RCC 7860 (cell line): ENCODE data around the gene LTBP1.

Experiments
- DNase-seq: peaks from one replicate; pipeline ENCODE4 v3.0.0-alpha.2; 2015; ENCODE audit warnings: low spot score
- FAIRE-seq: peaks from 2 replicates; lab custom pipeline; 2012; peaks lifted over from hg19 to GRCh38; lab: Jason Lieb, UNC

The LTBP1 gene

DNA sequence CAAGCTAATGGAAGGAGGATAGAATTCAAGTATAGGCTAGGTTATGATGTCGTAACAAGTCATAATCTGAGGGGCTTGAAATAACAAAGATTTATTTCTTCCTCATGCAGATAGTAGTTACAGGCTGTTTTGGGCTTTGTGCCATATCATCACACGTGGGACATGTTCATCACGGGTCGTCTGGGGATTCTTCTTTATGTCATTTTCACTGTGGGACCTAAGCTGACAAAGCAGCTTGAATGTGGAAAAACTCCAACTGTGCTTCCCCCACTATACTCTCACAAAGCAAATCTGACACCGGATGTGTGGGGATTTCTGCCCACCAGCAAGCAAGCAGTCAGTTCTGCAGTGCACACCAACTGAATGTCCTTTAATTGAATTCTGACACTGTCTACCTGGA lies 124.8 kb downstream of the LTBP1 start:
- FAIRE-seq, result no peak
- DNase-seq, result no peak

DNA sequence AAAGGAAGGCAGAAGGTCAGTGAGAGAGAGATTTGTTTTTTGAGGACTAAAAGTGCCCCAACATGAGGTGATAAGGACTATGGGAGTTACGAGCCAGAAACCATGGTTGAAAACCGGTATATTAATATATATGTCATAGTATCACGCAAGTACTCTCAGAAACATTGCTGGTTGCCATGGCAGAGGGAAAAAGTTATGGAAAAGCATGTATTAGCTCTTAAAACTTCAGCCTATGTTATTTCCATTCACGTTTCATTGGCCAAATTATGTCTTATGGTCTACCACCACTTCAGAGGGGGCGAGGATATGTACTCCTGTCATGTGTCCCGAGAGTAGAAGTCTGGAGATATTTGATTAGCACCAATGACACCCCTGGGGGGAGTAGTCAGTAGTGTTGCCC lies 125.9 kb downstream of the LTBP1 start:
- DNase-seq (no peak), FAIRE-seq (no peak)

DNA sequence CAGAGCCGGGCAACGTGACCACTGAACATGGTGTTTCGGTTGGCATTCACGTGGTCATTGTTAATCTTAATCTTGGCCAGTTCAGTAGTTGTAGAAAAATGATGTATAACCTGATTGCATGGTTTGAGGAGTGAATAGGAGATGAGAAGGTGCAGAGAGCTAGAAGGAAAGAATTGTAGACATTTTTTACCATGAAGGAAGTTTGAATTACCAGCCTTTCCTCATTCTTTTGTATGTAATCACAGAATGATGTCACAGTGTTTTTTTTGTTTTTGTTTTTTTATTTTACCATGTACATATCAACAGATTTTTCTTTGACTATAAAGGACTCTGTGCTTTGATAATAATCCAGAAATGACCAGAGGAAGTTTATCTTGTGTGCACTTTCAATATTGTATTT lies 126.3 kb downstream of the LTBP1 start:
- no peak for FAIRE-seq
- DNase-seq, result no peak

DNA sequence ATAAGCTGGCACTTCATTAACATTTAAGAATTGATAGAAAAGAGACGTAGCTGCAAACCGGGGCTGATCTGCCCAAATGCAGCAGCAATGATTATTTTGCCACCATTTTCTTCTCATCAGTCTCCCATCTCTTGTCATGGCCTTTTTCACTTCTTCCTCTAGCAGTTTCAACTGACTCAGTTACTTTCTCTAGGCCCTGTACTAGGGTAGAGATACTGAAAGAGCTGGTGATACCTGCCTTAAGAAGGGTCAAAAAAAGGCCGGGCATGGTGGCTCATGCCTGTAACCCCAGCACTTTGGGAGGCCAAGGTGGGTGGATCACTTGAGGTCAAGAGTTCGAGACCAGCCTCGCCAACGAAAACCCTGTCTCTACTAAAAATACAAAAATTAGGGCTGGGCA lies 127.4 kb downstream of the LTBP1 start:
- no peak for FAIRE-seq
- no peak for DNase-seq

DNA sequence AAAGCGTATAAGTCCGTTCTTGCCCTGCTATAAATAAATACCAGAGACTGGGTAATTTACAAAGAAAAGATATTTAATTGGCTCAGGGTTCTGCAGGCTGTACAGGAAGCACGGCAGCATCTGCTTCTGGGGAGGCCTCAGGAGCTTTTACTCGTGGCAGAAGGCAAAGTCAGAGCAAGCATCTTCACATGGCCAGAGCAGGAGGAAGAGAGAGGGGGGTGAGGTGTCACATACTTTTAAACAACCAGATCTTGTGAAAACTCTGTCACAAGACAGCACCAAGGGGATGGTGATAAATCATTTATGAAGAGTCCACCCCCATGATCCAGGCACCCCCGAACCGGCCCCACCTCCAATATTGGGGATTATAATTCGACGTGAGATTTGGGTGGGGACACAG lies 130.6 kb downstream of the LTBP1 start:
- no peak for DNase-seq
- FAIRE-seq, result no peak

DNA sequence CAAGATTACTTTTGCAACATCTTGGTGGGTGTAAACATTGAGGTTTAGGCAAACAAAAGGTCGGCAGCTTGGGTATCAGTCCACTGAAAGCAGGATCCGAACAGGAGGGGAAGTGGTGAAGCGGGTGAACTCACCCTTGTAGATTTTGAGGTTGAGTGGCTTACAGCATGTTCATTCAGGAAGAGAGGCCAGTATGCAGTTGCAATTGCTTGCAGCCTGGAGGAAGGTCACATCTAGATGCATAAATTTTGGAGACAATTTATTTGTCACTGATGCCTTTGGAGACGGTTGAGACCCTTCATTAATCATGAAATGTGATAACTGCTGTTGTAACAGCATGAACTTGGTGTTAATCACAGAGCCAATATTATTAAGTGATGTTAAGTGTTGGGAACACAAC lies 131.1 kb downstream of the LTBP1 start:
- FAIRE-seq, result no peak
- no peak for DNase-seq

DNA sequence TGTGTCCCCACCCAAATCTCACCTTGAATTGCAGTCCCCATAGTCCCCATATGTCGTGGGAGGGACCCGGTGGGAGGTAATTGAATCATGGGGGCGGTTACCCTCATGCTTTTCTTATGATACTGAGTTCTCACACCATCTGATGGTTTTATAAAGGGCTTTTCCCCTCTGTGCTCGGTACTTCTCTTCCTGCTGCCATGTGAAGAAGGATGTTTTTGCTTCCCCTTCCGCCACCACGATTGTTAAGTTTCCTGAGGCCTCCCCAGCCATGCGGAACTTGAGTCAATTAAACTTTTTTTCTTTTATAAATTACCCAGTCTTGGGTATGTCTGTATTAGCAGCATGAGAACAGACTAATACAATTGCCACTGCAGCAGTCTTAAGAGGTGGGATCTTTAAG lies 134.9 kb downstream of the LTBP1 start:
- no peak for FAIRE-seq
- no peak for DNase-seq

DNA sequence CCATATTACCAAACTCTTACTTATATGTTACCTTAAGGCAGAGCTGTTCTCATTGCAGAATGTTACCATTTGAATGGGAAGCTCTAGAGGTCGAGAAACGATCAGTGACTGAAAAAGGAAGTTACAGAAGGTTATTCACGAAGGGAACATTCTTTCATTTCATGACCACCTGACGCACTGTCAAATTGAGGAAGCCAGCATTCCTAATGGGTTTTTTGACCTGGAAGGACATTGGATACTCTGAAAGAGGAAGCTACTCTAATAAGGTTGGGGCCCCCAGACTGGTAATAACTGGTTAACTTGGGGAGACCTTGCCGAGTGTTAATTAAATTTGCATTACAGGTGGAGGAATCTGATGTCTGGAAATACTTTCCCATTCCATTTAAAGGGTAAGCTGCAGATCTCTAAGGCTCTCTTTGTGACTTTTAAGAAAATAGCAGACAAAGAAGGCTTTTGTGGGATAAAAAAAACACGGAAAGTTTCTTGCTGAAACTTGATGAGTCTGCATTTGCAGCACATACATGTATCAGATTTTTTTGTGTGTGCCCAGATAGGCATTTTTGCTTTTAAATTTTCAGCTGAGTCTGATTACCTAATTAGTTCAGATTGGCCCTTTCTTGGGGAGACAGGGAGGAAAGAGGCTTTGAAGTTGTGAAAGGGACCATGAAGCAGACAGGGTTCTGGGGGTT lies 137.1 kb downstream of the LTBP1 start:
- no peak for DNase-seq

DNA sequence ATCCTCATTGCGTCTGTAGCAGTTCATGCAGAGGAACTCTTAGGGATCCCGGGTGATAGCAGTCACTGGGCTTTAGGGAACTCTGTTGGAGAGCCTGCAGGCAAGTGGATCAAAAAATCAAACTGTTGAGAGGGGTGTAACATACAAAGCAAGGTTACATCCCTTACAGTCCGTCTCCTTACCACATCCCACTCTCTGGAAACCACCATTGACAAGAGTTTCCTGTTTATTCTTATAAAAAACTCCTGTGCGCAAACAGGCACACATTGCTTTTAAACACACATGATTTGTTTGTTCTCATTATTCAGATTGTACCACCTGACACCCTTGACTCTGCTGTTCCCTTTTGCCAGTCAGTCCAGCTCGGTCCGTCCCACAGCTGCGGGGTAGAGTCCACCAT lies 137.7 kb downstream of the LTBP1 start:
- DNase-seq (no peak), FAIRE-seq (no peak)

More for the DNA sequence above, 137.1 kb downstream of the LTBP1 start:
- no peak for FAIRE-seq

DNA sequence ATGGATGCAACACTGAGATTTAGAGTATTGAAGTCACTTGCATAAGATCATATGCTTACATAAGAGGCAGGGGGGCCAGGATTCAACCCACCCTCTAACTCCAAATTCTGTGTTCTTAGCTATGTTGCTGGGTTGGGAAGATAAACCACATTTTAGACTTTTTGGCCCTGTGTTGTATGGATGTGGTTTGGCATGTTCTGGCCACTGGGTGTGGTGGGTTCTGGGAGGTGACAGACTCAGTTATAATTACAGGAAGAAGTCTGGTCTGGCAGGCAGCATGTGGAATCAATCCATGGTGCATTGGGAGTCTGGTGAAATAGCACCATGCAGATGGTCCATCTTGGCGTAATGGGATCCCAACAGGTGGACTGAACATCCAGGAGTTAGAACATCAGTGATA lies 138.9 kb downstream of the LTBP1 start:
- DNase-seq (no peak), FAIRE-seq (no peak)

DNA sequence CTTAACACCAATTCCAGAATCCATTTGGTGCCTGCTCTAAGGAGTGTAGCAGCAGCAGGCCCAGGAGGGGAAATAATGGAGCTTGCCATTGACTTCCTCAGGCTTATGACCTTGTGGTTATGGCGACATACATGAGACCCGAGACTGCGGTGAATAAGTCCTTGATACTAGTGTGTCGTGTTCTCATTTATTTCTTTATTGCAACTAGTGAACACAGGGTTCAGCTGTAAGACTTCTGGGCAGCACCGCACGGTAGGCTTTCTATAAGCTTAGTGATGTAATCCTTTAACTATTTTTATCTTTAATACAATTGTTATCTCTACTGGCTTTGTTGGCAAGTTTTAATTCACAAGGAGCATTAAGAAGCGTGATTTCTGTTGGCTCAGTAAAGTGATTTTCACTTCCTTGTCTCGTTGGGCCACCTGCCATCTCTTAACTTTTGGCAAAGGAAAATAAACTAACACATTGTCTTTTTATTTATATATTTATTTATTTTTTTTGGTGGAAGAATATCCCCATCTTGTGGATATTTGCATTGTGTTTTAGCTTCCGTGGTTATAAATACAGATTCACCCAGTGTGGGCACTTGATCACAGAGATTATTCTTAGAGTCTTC lies 139.8 kb downstream of the LTBP1 start:
- DNase-seq (no peak), FAIRE-seq (no peak)

DNA sequence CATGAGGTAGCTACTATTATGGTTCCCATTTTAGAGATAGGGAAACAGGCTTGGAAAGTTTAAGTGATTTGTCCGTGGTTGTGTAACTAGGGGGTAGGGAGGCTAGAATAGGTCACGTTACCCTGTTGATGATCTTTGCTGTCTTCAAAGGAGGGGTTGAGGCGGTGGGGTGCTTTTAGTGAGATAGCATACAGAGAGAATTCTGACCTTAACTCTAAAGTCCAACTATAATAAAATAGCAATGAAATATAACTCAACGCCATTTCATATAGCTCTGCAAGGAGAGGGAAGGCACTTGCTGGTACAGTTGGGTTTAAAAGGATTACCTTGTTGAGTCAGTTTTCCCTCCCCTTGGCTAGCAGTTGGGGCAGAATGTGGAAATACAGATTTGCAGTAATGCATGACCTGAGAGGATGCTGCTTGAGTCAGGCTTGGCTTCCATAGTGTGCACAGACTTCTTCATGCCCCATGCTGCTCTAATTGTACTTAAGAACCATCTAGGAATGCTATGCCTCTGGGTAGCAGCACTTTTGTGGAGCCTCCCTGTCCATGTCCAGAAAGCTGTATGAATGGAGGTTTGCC lies 143.9 kb downstream of the LTBP1 start:
- DNase-seq (no peak), FAIRE-seq (no peak)

DNA sequence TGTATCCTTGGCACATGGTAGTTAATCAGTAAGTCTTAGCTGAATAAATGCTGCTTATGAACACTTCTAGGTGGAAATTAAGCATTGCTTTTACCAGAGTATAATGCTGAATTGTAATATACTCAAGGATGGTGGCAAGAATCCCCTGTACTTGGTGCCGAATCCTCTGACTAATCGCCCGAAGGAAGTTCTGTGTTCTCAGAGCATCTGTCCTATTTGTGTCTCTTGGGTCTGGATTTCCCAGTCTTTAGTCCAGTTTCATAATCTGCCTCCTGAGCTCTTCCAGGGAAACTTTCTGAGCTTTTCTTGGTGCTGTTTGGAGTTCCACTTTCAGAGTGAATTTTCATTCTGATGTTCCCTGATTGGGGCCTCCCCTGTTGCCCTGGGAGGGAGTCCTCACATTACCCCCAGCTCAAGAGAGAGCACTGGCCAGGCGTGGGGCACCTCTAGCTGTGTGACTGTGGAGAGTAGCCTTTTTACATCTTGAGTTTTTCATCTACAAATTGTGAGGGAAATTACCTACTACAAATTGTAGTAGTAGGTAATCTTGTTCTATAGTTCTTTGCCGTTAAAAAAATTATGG lies 144.9 kb downstream of the LTBP1 start:
- DNase-seq (no peak), FAIRE-seq (no peak)

DNA sequence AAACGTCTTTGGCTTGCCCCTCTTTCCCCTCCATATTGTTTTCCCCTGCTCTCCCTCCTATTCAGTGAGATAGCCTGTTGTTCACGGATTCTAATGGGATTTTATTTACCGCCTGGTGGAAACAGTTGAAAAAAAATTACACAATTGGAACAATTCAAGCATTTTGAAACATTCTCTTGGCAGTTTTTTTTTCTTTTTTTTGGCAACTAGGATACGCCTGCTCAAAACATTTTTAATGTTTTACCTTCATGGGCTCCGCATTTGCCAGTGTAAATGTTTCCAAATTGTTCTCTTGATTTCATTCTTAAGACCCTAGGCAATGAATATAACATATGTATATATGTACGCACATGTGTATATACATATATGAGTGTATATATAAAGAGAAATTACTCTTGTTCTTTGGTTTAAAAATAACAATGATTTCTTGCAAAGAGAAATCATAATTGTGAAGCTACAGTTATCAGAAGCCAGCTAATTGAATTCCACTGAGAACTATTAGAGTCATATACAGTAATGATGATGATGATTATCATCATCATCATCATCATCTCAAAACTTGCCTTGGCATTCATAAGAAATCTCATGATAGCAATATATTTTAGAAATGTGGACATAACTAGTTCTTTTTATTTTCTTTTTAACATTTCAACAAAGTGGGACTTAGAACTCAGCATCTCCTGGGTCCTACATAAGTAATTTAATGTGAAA lies 146.7 kb downstream of the LTBP1 start:
- DNase-seq (no peak), FAIRE-seq (no peak)

DNA sequence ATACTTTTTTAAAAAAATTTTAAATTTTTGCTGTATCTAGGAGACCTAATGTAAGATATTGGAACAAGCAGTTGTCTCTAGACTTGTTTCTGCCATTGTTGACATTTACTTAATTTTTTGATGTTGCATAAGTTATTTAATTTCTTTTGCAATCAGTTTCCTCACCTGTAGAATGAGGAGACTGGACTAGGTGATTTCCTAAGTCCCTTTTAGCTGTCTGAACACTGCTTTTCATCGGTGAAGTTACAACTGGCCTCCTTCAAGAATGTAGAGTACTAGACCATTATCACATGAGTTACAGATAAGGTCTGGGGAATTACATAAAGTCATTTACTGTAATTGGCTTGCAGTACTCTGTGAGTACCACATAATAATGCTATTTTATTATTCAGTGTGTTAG lies 147.6 kb downstream of the LTBP1 start:
- FAIRE-seq, result no peak

DNA sequence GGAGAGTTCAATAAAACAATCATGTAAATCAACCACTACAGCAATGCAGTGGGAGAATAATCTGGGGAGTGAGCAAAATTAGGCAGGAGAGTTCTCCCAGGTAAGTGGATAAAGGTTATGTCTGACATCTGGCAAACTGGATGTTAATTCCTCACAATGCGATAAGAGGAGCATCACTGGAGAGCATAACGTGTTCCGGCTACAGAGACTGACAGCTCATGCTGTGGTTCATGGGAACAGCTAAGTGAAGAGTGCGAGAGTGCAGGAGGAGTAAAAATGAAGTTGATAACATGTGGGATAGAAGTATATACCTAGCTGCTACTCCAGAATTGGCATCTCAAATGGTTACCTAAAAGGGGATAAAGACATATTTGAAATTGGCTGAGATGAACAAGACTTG lies 153.2 kb downstream of the LTBP1 start:
- DNase-seq (no peak), FAIRE-seq (no peak)

More for the DNA sequence above, 147.6 kb downstream of the LTBP1 start:
- no peak for DNase-seq

DNA sequence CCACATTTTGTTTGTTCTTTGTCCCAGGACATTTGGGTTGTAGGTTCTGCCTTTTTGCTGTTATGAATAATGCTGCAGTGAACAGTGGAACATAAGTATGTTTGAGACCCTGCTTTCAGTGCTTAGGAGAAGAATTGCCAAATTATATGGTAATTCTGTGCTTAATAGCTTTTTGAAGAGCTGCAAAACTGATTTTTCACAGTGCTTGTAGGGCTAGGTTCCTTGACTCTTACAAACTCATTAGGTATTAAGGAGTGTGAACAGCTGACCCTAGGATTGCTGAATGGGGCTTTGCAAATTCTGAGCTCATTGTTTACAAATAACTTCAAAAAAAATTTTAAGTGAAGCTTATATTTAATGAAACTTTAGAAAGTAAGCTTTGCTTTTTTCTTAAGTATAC lies 154.2 kb downstream of the LTBP1 start:
- FAIRE-seq (no peak), DNase-seq (no peak)

DNA sequence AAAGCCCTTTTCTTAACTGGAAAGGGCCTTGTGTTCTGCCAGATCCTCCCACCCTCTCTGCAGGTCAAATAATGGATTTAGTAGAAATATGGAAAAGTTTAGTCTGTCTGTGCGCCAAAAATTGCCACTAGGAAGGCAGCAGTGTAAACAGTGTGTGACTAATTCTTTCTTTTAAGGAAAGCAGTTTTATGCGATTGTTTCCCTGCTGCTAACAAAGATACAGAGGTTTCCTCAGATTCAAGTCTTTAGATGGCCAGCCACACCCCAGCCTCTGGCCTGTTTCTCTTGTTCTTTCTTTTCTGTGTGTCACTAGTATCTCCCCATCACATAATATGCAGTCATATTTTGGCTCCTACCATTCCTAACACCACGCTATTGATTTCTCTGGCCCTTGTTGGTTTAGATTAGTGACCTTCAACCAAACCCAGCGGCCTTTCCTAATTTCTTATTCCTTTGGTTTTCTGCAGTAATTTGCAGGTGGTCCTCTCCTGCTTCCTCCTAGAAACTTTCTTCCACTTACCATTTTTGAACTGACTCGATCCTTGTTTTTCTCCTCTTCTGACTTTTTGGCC lies 157.4 kb downstream of the LTBP1 start:
- no peak for DNase-seq
- no peak for FAIRE-seq

DNA sequence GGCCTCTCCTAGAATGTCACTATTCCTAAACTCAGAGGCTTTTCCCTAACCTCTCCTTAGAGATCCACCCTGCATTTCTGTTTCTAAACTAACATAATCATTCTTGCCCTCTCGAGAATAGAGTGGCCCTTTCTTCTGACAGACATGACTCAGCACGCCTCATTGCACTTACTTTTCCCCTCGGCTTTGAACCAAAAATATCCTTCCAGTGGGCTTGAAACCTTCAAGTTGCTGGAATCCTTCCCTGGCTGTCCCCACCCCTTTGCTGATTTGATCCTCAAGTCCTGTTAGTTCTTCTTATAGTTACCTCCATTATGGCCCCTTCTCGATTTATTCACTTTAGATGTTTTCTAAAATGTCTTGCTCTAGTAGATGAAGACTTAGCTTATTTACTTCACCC lies 158.0 kb downstream of the LTBP1 start:
- DNase-seq, result no peak
- no peak for FAIRE-seq

DNA sequence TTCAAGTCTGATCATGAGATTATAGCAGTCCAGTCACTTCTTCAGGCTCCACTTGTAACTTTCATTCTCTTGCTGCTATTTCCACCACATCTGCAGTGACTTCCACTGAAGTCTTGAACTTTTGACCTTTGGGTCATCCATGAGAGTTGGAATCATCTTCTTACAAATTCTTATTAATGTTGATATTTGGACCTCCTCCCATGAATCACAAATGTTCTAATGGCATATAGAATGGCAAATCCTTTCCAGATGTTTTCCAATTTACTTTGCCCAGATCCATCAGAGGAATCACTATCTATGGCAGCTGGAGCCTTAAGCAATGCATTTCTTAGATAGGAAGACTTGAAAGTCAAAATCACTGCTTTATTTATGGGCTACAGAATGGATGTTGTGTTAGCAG lies 159.4 kb downstream of the LTBP1 start:
- DNase-seq (no peak), FAIRE-seq (no peak)
